Cerebellar cortex (tissue), 1 donor: ENCODE measurements around the gene PRR5L.

Experiments
- DNase-seq: peaks from one replicate; pipeline ENCODE4 v3.0.0-alpha.2; 2015; ENCODE audit warnings: low spot score

The PRR5L gene

GRCh38 chr11:36376888-36377758, 81.0 kb downstream of the PRR5L start:
- no peak for DNase-seq

GRCh38 chr11:36377759-36378564, 81.9 kb downstream of the PRR5L start:
- no peak for DNase-seq

GRCh38 chr11:36379653-36380052, 83.6 kb downstream of the PRR5L start:
- DNase-seq = no peak

DNA sequence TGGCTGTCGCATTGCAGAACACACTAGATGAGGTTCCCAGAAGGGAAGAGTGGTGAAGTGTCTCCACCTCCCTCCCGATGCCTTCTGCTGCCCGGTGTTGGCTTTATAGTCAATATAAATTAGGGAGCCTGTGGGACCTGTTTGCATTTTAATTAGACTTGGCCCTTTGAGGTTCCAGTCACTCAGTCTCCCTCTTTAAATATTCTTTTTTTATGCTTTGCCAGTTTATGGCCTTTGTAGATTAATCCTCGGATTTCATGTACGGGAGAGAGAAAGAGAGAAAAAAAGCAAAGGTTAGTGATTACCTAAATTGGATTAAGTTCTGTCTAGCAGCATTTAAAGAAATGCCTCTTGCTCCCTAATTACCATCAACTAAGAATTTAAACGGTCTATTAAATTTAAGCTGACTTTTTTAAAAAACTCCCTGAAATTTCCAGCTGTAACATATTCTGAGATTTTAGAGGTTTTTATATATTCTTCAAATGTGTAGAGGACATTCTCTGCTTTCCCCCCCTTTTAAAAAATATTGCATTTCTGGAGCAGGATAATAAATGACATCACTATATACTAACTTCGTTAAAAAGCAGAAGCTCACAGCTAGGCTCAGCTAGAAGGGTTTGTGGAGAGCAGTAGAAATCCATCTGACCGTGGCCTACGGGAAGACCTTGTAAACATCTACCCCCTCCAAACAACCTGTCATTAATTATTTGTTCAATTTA, 84.4 kb downstream of the PRR5L start:
- DNase-seq = no peak

- no peak for DNase-seq
Observed at GRCh38 chr11:36381015-36381360, 84.9 kb downstream of the PRR5L start.

DNA sequence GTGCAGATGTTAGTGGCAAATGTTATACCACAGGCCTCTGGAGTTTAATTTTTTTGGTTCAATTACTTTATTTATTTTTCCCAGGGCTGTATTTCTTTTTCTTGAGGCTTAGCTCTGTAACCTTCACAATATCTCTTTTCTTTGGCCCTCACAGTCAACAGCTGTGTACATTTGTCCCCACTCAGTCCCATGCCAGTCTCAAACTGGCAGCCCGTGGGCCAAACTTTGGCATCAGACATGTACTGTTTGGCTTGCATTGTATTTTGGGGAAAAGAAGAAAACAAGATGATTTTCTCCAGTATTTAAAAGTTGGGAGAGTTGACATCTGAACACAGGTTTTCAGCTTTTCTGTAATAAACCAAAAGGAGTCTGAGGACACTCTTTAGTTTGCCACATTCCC, 87.1 kb downstream of the PRR5L start:
- no peak for DNase-seq

DNA sequence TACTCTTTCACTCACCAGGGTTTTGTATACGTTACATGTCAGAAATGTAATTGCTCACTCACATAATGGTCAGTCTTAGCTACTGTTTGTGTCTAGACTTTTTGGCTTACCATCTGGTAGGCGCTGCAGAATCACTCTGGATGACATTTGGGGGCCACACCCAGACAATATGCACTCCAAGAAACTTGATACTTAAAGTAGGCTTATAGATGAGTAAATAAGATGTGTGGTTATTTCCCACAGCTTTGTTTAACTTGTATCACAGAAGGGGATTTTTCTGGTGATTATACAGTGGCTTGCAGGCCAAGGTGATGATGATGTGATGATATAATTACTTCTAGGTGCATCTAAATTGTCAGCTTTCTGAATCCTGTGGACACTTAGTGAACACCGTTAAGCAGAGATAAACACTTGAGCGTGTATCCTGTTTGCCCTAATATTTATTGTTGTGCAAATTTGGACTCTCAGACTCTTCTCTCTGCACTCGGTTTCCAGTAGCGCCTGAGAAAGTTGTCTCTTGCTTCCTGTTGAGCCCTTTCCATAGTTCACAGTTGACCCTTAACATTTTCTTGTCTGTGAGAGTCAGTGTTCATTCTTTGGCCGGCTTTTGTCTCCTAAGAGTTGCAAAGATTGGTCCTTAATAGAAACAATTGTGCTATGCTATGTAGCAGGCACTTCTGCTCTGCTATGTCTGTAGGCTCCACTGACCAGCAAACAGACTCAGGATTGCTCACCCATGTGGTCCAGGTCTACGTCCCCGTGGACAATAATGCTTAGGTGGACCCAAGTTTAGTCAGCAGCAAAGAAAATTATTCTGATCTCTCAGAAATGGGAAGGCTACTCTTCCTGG, 89.3 kb downstream of the PRR5L start:
- DNase-seq = no peak

DNA sequence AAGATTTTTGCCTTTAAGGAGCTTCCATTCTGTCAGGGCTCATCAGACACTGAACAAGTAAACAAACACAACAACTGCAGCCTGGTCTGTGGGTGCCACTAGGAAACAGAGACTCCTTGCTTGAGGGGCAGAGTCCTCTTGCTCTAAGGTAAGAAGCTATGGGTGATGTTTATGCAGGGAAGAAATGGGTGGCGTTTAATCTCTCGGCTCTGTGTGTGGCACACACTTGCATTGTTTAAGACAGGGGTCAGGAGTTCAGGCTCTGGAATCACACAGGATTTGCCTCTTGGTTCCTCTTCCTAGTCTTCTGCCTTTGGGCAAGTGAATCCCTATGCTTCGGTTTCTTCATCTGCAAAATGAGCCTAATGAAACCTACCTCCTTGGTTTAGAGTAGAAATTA, 90.3 kb downstream of the PRR5L start:
- no peak for DNase-seq

DNA sequence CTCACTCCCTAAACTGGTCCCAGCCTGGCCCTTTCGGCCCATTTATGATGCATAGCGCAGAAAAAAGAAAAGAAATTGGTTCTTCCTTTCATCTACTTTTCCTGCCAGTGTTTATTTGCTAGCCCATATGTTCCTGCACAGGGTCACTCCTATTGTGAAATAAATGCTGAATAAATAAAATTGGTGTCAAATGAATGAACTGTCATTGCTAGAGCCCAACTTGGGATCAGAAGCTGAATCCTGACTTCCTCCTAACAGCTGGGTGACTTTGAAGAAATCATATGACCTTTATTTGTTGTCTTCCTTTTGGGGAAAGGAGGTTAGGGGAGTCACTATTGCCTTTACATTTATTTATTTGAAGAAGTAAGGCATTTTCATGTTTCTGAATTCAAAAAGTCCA, 92.0 kb downstream of the PRR5L start:
- no peak for DNase-seq

GRCh38 chr11:36388951-36389350, 92.9 kb downstream of the PRR5L start:
- no peak for DNase-seq

GRCh38 chr11:36389811-36390210, 93.7 kb downstream of the PRR5L start:
- no peak for DNase-seq

- DNase-seq = peak; percentile 4
Observed at GRCh38 chr11:36390963-36391471, 94.9 kb downstream of the PRR5L start.

DNA sequence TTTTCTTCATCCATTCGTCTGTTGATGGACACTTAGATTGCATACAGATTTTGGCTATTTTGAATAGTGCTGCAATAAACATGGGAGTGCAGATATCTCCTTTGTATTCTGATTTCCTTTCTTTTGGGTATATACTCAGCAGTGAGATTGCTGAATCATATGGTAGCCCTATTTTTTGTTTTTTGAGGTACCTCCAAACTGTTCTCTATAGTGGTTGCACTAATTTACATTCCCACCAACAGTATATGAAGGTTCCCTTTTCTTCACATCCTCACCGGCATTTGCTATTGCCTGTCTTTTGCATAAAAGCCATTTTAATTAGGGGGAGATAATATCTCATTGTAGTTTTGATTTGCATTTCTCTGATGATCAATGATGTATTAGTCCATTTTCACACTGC, 96.1 kb downstream of the PRR5L start:
- DNase-seq = no peak

DNA sequence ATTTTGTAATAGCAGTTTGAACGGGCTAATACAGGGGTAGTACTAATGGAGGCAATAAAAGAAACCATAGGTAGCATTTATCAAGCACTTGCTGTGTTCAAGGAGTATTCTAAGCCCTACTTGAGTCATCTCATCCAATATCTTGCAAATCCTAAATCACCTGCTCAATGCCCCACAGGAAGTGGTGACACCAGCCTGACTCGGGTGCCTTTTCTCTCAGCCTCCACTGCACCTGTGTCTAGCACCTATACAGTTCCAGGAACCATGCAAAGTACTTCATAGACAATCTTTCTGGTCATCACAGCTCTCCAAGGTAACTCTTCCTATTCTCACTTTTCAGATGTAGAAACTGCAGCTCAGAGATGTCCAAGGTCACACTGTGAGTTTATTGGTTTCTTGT, 98.0 kb downstream of the PRR5L start:
- DNase-seq = no peak

- no peak for DNase-seq
Observed at GRCh38 chr11:36394926-36395325, 98.8 kb downstream of the PRR5L start.

DNA sequence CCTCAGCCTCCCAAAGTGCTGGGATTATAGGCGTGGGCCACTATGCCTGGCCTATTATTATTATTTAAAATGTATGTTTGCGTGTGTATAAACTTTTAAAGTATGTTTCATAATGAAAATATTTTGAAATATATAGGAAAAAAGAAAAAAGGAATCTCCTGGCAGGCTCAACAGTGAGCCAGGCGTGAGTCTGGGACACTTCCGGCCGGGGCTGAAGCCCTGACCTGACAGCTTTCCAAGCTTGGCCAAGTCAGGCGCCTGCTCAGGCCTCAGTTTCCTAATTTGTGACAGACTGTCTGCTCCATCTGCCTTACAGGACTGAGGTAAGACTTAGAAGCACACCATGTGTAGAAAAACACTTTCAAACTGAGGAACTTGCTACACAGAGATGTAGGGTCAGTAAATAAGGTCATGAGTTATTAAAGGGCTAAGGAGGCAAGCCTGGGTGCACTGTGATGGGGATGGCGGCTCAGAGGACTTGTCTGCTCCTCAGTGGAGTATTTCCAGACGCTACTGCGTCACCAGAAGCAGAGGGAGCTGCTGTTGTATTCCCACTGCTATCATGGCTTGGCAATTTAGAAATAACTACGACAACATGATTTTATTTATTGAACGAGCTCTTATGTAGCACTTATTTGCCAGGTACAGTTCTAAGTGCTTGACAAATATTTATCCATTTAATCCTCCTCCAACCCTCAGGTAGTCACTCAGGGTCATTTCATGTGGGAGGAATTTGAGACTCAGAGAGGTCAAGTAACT, 100.1 kb downstream of the PRR5L start:
- no peak for DNase-seq

DNA sequence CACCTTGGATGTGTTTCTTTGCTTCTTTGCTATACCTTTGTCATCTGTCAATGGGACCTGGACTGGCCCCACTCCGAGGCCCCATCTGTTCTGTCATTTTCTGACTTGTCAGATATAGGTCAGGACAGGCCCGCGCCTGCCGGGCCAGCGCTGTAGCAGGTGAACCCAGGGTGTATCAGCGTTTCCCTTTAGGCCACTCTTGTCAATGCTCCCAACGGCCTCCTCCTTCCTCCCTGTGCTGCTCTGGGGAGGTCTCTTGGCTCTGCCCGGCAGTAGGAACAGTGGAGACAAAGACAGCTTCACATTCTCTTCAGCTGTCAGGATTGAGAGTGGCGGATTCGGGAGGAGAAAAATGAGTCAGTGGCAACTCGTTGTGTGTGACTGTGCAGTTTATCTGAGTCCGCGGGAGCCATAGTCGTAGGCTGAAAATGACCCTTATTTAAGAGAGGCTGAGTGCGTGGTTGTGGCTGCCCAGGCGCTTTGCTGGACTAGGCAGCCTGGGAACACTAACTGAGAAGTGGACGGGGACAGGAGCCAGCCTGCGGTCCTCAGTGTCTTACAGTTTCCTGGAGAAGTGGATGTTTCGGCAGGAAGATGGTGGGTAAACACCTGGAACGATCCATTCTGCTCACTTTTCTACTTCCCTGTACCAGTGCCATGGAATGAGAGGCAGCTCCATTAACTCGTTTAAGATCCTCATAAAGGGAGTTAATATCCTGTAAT, 102.3 kb downstream of the PRR5L start:
- DNase-seq = peak; percentile 85

- DNase-seq = no peak
Observed at GRCh38 chr11:36399236-36399635, 103.1 kb downstream of the PRR5L start.

GRCh38 chr11:36399745-36400144, 103.7 kb downstream of the PRR5L start:
- DNase-seq = no peak
